Measurements from ENCODE around the gene PIP4K2B.

Gene PIP4K2B

GRCh38 chr17:38719289-38719942 is 79.9 kb downstream of the PIP4K2B start:
- H3K27me3 ChIP-seq (ENCODE audit: control insufficient read depth, insufficient read depth, low read length) = no peaks in the 10 kb centered on the region
- no peaks in the 10 kb centered on the region for H3K9me3 ChIP-seq (ENCODE audit: control insufficient read depth, low read length)
- H3K4me3 ChIP-seq (ENCODE audit: low read length) = no peak overlapping the region
- no peak overlapping the region for H3K9ac ChIP-seq (ENCODE audit: low read length)
- H3K36me3 ChIP-seq (ENCODE audit: control insufficient read depth, insufficient read depth, low read length) = peaks cover 16% of the 10 kb centered on the region
- peaks cover 13% of the 10 kb centered on the region for H3K4me1 ChIP-seq (ENCODE audit: control insufficient read depth, insufficient read depth, low read length)

GRCh38 chr17:38717139-38717745 is 82.1 kb downstream of the PIP4K2B start:
- H3K9ac ChIP-seq (ENCODE audit: low read length) = no peak overlapping the region
- H3K9me3 ChIP-seq (ENCODE audit: control insufficient read depth, low read length) = no peaks in the 10 kb centered on the region
- peaks cover 27% of the 10 kb centered on the region for H3K36me3 ChIP-seq (ENCODE audit: control insufficient read depth, insufficient read depth, low read length)
- no peak overlapping the region for H3K4me3 ChIP-seq (ENCODE audit: low read length)
- H3K27me3 ChIP-seq (ENCODE audit: control insufficient read depth, insufficient read depth, low read length) = no peaks in the 10 kb centered on the region
- peaks cover 9% of the 10 kb centered on the region for H3K4me1 ChIP-seq (ENCODE audit: control insufficient read depth, insufficient read depth, low read length)

GRCh38 chr17:38716368-38717005 is 82.9 kb downstream of the PIP4K2B start:
- H3K36me3 ChIP-seq (ENCODE audit: control insufficient read depth, insufficient read depth, low read length) = peaks cover 30% of the 10 kb centered on the region
- H3K27me3 ChIP-seq (ENCODE audit: control insufficient read depth, insufficient read depth, low read length) = no peaks in the 10 kb centered on the region

More at GRCh38 chr17:38716368-38717005, 82.9 kb downstream of the PIP4K2B start:
- Histone ChIP-seq H3K4me3 (ENCODE audit: low read length) (no peak overlapping the region), H3K9ac (ENCODE audit: low read length) (no peak overlapping the region), H3K9me3 (ENCODE audit: control insufficient read depth, low read length) (no peaks in the 10 kb centered on the region), H3K4me1 (ENCODE audit: control insufficient read depth, insufficient read depth, low read length) (peaks cover 9% of the 10 kb centered on the region)
